ENCODE measurements around the gene MEGF11. TPM values are rescaled to one million over a fixed set of nuclear protein-coding genes. Genes with fewer than 3 reads are reported as not detected.

Gene MEGF11
- total RNA-seq, 1 experiment from 2014 or later: 0.09 TPM

GRCh38 chr15:65925338-65925737 lies 328.2 kb downstream of the MEGF11 start:
- ChIA-PET POLR2A (interaction anchor here (0.6 kb wide), 1 partner anchor 19 kb away, joined by 3 read pairs; no protein-coding TSS in a partner anchor), CTCF (no interaction called here)
- Mint-ChIP-seq H3K36me3 (ENCODE audit: insufficient read depth, unreplicated experiment) (no peaks in the 10 kb centered on the region), H3K27me3 (ENCODE audit: insufficient read depth, unreplicated experiment) (no peaks in the 10 kb centered on the region), H3K4me3 (ENCODE audit: unreplicated experiment) (no peak overlapping the region), H3K4me1 (ENCODE audit: insufficient read depth, unreplicated experiment) (peaks cover 6% of the 10 kb centered on the region), H3K9me3 (ENCODE audit: unreplicated experiment) (no peaks in the 10 kb centered on the region), H3K27ac (ENCODE audit: low read depth, unreplicated experiment) (no peak overlapping the region)
- DNase-seq (ENCODE audit: unreplicated experiment): no peak
- intact Hi-C loops (cut with micrococcal nuclease): no loop called here
- no TSS peak for BruUV-seq (replicated peaks)
- TF ChIP-seq, protein P1, sequence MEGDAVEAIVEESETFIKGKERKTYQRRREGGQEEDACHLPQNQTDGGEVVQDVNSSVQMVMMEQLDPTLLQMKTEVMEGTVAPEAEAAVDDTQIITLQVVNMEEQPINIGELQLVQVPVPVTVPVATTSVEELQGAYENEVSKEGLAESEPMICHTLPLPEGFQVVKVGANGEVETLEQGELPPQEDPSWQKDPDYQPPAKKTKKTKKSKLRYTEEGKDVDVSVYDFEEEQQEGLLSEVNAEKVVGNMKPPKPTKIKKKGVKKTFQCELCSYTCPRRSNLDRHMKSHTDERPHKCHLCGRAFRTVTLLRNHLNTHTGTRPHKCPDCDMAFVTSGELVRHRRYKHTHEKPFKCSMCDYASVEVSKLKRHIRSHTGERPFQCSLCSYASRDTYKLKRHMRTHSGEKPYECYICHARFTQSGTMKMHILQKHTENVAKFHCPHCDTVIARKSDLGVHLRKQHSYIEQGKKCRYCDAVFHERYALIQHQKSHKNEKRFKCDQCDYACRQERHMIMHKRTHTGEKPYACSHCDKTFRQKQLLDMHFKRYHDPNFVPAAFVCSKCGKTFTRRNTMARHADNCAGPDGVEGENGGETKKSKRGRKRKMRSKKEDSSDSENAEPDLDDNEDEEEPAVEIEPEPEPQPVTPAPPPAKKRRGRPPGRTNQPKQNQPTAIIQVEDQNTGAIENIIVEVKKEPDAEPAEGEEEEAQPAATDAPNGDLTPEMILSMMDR (IDR thresholded peaks at IDR 0.05; ENCODE audit: unreplicated experiment): no peak

DNA sequence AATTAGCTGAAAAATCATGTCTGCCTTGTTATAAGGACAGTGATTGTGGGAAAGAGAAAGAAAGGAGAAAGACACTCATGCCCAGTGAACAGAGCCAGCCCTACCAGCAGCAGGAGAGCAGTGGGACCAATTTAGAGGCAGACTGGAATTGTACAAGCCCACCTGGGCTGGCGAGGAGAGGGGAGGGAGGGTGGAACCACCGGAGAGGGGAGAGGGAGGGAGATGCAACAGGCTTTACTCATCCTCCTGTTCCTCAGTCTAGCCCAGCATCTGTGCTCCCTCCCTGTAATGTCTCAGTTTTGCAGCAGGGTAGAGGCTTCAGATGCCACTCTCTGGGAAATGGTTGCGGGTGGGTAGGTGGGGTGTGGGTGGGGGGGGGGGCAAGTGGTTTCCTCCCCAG lies 329.5 kb downstream of the MEGF11 start:
- TF ChIP-seq, protein P1 (IDR thresholded peaks at IDR 0.05; ENCODE audit: unreplicated experiment): no peak
- H3K4me1 Mint-ChIP-seq (ENCODE audit: insufficient read depth, unreplicated experiment): peaks cover 6% of the 10 kb centered on the region
- DNase-seq (ENCODE audit: unreplicated experiment): no peak
- no peak overlapping the region for H3K4me3 Mint-ChIP-seq (ENCODE audit: unreplicated experiment)
- ChIA-PET CTCF (no interaction called here), POLR2A (no interaction called here)
- intact Hi-C loops (cut with micrococcal nuclease): no loop called here
- BruUV-seq (replicated peaks): no TSS peak
- H3K9me3 Mint-ChIP-seq (ENCODE audit: unreplicated experiment): no peaks in the 10 kb centered on the region
- H3K27me3 Mint-ChIP-seq (ENCODE audit: insufficient read depth, unreplicated experiment): no peaks in the 10 kb centered on the region
- H3K27ac Mint-ChIP-seq (ENCODE audit: low read depth, unreplicated experiment): no peak overlapping the region
- no peaks in the 10 kb centered on the region for H3K36me3 Mint-ChIP-seq (ENCODE audit: insufficient read depth, unreplicated experiment)

DNA sequence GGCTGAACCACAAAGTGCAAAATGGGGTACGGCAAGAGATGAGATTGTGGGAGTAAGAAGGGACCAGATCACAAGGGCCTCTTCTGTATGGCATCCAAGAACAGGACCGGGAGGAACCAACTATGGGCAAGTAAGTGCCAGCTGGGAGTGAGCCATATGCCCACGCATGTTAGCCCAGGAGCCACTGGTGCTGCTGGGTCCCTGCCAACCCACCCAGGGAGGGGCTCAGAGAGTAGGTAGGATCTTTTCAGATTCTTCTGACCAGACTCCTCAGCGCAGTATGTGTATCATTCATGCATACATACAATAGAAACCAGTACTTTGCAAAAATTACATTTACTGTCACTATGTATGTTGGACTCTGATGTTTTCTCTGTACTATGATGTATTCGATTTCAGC lies 330.3 kb downstream of the MEGF11 start:
- TF ChIP-seq, protein P1 (IDR thresholded peaks at IDR 0.05; ENCODE audit: unreplicated experiment): no peak
- H3K4me3 Mint-ChIP-seq (ENCODE audit: unreplicated experiment): no peak overlapping the region
- CTCF ChIA-PET: no interaction called here
- intact Hi-C loops (cut with micrococcal nuclease): no loop called here
- no peak overlapping the region for H3K27ac Mint-ChIP-seq (ENCODE audit: low read depth, unreplicated experiment)
- no peaks in the 10 kb centered on the region for H3K36me3 Mint-ChIP-seq (ENCODE audit: insufficient read depth, unreplicated experiment)
- no peaks in the 10 kb centered on the region for H3K9me3 Mint-ChIP-seq (ENCODE audit: unreplicated experiment)
- DNase-seq (ENCODE audit: unreplicated experiment): no peak
- H3K27me3 Mint-ChIP-seq (ENCODE audit: insufficient read depth, unreplicated experiment): no peaks in the 10 kb centered on the region
- no TSS peak for BruUV-seq (replicated peaks)
- peaks cover 6% of the 10 kb centered on the region for H3K4me1 Mint-ChIP-seq (ENCODE audit: insufficient read depth, unreplicated experiment)
- POLR2A ChIA-PET: interaction anchor here (0.5 kb wide), 1 partner anchor 779 kb away, joined by 3 read pairs; the partner anchor contains the start of gene SMAD6

DNA sequence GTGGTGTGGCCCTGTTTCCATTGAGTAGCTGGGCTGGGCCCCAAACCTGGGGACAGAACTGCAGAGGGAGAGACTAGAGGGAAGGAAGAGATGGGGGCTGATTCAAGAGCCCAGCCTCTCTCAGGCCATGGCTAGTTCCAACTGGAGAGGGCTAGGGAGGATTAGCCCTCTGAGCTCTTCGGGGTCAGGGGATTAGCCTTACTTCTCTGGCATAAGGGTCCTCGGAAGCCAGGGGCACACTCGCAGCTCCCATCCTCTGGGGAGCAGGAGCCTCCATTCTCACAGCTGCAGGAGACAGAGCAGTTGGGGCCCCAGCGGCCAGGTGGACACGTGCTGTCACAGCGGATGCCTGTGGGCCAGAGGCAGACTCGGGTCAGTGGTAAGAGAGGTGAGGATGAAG lies 330.9 kb downstream of the MEGF11 start:
- no peak overlapping the region for H3K4me3 Mint-ChIP-seq (ENCODE audit: unreplicated experiment)
- no peaks in the 10 kb centered on the region for H3K27me3 Mint-ChIP-seq (ENCODE audit: insufficient read depth, unreplicated experiment)
- H3K9me3 Mint-ChIP-seq (ENCODE audit: unreplicated experiment): no peaks in the 10 kb centered on the region
- TF ChIP-seq, protein P1 (IDR thresholded peaks at IDR 0.05; ENCODE audit: unreplicated experiment): no peak
- no peaks in the 10 kb centered on the region for H3K36me3 Mint-ChIP-seq (ENCODE audit: insufficient read depth, unreplicated experiment)
- peaks cover 6% of the 10 kb centered on the region for H3K4me1 Mint-ChIP-seq (ENCODE audit: insufficient read depth, unreplicated experiment)
- DNase-seq (ENCODE audit: unreplicated experiment): no peak
- intact Hi-C loops (cut with micrococcal nuclease): no loop called here
- CTCF ChIA-PET: interaction anchor here (0.8 kb wide), 1 partner anchor 12 kb away, joined by 3 read pairs; no protein-coding TSS in a partner anchor
- BruUV-seq (replicated peaks): no TSS peak
- POLR2A ChIA-PET: no interaction called here
- no peak overlapping the region for H3K27ac Mint-ChIP-seq (ENCODE audit: low read depth, unreplicated experiment)
